DOHH2 (cell line): ENCODE measurements around the gene SERPINH1.

Experiments used
- H3F3A ChIP-seq: fragments of 200-600 bp; sonication (generic), shearing (Covaris generic); 2 replicates; pipeline ENCODE4 v1.6.0; 2016; ENCODE audit warnings: antibody characterized with exemption, mild to moderate bottlenecking; ENCODE audit not compliant: control insufficient read depth, insufficient read depth
- H3K27ac ChIP-seq: fragments of 200-600 bp; sonication (generic); 2 replicates; pipeline ENCODE4 v1.5.1; 2014; ENCODE audit warnings: low read depth, mild to moderate bottlenecking, low read length, moderate library complexity
- H3K27me3 ChIP-seq: fragments of 200-600 bp; sonication (generic); 2 replicates; pipeline ENCODE4 v1.6.1; 2014; ENCODE audit warnings: mild to moderate bottlenecking, low read length, mixed read lengths; ENCODE audit not compliant: control insufficient read depth
- H3K36me3 ChIP-seq: fragments of 200-600 bp; sonication (generic); 2 replicates; pipeline ENCODE4 v1.6.1; 2014; ENCODE audit warnings: mild to moderate bottlenecking, low read length, moderate library complexity, mixed read lengths; ENCODE audit not compliant: control insufficient read depth
- H3K4me1 ChIP-seq: fragments of 200-600 bp; sonication (generic); 2 replicates; pipeline ENCODE4 v1.6.1; 2014; ENCODE audit warnings: mild to moderate bottlenecking, low read length, mixed read lengths; ENCODE audit not compliant: control insufficient read depth
- H3K4me2 ChIP-seq: fragments of 200-600 bp; sonication (generic); 2 replicates; pipeline ENCODE4 v1.6.0; 2014; ENCODE audit warnings: mild to moderate bottlenecking, low read length, moderate library complexity
- H3K4me3 ChIP-seq: fragments of 200-600 bp; sonication (generic); 2 replicates; pipeline ENCODE4 v1.5.1; 2014; ENCODE audit warnings: mild to moderate bottlenecking, low read length, mixed read lengths
- H3K79me2 ChIP-seq: fragments of 200-600 bp; sonication (generic); 2 replicates; pipeline ENCODE4 v1.6.1; 2014; ENCODE audit warnings: mild to moderate bottlenecking, low read length, mixed read lengths; ENCODE audit not compliant: control insufficient read depth
- H3K9me2 ChIP-seq: fragments of 200-600 bp; sonication (generic); replicated peaks from 2 replicates; pipeline ENCODE4 v1.6.1; 2014; ENCODE audit warnings: mild to moderate bottlenecking, low read length, mixed read lengths; ENCODE audit not compliant: control insufficient read depth
- H3K9me3 ChIP-seq: fragments of 200-600 bp; sonication (generic); 2 replicates; pipeline ENCODE4 v1.6.1; 2014; ENCODE audit warnings: antibody characterized with exemption, low read length, mixed read lengths; ENCODE audit not compliant: control insufficient read depth, insufficient read depth
- H4K20me1 ChIP-seq: fragments of 200-600 bp; sonication (generic); 2 replicates; pipeline ENCODE4 v1.6.0; 2014; ENCODE audit warnings: low read depth, mild to moderate bottlenecking, antibody characterized with exemption, low read length, moderate library complexity; ENCODE audit not compliant: control insufficient read depth, insufficient read depth
- EZH2phosphoT487 ChIP-seq: fragments of 200-600 bp; sonication (generic); IDR thresholded peaks from 2 replicates; pipeline ENCODE4 v1.6.1; 2017; ENCODE audit warnings: borderline replicate concordance, mild to moderate bottlenecking, antibody characterized with exemption, low read length, moderate library complexity, mixed read lengths
- TF ChIP-seq, protein P1 (sequence below): fragments of 200-600 bp; sonication (generic); IDR thresholded peaks from one replicate; pipeline ENCODE4 v1.5.1; 2014; ENCODE audit warnings: antibody characterized with exemption, mild to moderate bottlenecking, low read depth, low read length; ENCODE audit not compliant: poor library complexity, severe bottlenecking

SERPINH1 gene

DNA sequence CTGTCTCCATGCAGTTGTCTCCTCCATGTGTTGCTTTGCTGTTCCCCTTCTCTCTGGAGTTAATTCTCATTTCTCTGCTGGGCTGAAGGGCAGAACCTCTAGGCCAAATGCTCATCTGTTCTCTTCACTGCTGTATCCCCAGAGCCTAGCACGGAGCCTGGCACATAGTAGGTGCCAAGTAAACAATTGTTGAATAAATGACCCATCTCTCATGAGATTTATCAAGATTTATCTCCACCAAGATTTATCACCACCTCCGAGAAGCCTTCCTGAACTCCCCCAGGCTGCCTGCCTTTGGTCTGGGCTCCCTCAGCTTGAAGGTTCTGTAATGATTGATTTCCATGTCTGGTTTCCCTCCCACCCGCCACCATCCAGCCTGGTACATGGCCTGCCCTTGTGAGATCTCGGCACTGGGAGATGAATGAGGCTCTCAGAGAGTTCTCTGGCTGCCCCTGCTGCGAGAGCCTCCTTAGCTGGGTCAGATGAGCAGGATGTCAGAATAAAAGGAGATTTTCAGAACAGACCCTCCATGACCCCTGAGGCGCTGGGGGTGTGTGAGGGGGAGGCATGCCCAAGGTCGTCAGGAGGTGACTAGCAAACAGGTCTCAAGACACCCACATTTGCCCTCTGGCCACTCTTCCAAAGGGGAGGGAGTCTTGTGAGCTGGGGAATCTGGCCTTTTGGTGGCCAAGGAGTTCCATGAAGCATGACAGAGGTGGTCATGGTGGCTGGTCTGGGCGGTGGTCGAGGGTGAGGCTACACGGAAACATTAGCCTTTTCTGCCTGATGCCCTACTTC, 33.9 kb upstream of the SERPINH1 start:
- Histone ChIP-seq H3K27ac (no peak overlapping the region), H3K4me1 (peaks cover 12% of the 10 kb centered on the region; the same call in 1 of the 2 replicates), H3K4me2 (no peak overlapping the region), H4K20me1 (no peaks in the 10 kb centered on the region; the same call in 1 of the 2 replicates), H3K27me3 (peaks cover 51% of the 10 kb centered on the region), H3K9me3 (no peaks in the 10 kb centered on the region), H3K79me2 (no peaks in the 10 kb centered on the region), H3K36me3 (no peaks in the 10 kb centered on the region), H3K4me3 (no peak overlapping the region), H3F3A (no peaks in the 10 kb centered on the region), H3K9me2 (no peaks in the 10 kb centered on the region)
- no peak for TF ChIP-seq EZH2phosphoT487
- TF ChIP-seq, protein P1, sequence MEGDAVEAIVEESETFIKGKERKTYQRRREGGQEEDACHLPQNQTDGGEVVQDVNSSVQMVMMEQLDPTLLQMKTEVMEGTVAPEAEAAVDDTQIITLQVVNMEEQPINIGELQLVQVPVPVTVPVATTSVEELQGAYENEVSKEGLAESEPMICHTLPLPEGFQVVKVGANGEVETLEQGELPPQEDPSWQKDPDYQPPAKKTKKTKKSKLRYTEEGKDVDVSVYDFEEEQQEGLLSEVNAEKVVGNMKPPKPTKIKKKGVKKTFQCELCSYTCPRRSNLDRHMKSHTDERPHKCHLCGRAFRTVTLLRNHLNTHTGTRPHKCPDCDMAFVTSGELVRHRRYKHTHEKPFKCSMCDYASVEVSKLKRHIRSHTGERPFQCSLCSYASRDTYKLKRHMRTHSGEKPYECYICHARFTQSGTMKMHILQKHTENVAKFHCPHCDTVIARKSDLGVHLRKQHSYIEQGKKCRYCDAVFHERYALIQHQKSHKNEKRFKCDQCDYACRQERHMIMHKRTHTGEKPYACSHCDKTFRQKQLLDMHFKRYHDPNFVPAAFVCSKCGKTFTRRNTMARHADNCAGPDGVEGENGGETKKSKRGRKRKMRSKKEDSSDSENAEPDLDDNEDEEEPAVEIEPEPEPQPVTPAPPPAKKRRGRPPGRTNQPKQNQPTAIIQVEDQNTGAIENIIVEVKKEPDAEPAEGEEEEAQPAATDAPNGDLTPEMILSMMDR, result no peak

DNA sequence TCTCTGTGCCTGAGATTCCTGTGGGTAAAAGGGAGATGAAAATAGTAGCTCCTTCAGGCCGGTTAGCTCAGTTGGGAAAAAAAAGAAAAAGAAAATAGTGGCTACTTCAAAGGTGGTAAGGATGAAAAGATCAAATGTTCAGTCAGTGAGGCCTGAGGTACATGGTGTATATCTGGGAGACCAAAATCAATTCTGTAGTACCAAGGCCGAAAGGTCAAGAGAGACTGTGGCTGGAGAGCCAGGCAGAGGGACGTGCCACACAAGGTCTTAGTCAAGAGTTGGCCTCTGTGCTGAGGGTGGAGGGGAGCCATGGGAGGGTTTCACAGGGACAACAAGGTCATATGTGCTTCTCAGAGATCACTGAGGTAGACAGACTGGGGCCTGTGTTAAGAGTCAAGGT, 31.5 kb upstream of the SERPINH1 start:
- Histone ChIP-seq H3K36me3 (no peaks in the 10 kb centered on the region), H3K79me2 (no peaks in the 10 kb centered on the region), H3K27ac (no peak overlapping the region), H3K9me3 (no peaks in the 10 kb centered on the region), H3F3A (no peaks in the 10 kb centered on the region), H3K27me3 (peaks cover 42% of the 10 kb centered on the region), H3K9me2 (no peaks in the 10 kb centered on the region), H3K4me2 (no peak overlapping the region), H4K20me1 (no peaks in the 10 kb centered on the region; the same call in 1 of the 2 replicates), H3K4me3 (no peak overlapping the region), H3K4me1 (no peaks in the 10 kb centered on the region)
- TF ChIP-seq, protein P1, result no peak
- no peak for TF ChIP-seq EZH2phosphoT487

DNA sequence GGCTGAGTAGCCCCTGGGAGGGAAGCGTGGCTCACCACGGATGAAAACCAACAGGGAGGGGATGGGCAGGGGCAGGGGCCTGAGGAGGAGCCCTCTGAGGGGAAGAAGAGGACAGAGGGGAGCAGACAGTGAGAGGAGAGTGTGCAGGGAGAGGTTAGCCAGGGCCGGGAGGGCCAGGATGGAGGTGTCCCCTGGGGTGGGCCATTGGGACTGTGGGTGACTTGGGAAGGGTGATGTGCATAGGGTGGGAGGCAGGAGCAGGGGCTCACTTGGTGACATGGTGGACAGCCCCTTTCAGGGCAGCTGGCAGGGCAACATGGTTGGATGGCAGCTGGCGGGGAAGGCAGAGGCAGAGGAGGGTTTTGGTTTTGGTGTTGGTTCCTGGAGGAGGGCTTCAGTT, 30.7 kb upstream of the SERPINH1 start:
- Histone ChIP-seq H4K20me1 (no peaks in the 10 kb centered on the region; the same call in 1 of the 2 replicates), H3K27me3 (peaks cover 44% of the 10 kb centered on the region), H3K36me3 (no peaks in the 10 kb centered on the region), H3K4me3 (no peak overlapping the region), H3K27ac (no peak overlapping the region), H3F3A (no peaks in the 10 kb centered on the region), H3K79me2 (no peaks in the 10 kb centered on the region), H3K9me2 (no peaks in the 10 kb centered on the region), H3K4me1 (no peaks in the 10 kb centered on the region), H3K4me2 (no peak overlapping the region), H3K9me3 (no peaks in the 10 kb centered on the region)
- TF ChIP-seq, protein P1, result no peak
- no peak for TF ChIP-seq EZH2phosphoT487
